Transverse colon (tissue), 4 donors: ENCODE measurements around the gene STAT5B. TPM values are rescaled to one million over a fixed set of nuclear protein-coding genes. Genes with fewer than 3 reads are reported as not detected.
"Not testable (repeated sequence)": the region's sequence is repeated elsewhere in the genome, so short reads cannot be mapped to it uniquely, and the experiment has no call there.

ENCODE experiments used
- DNase-seq: peaks from one replicate; pipeline ENCODE4 v3.0.0-alpha.2; 2019
- H3K27ac ChIP-seq, 4 donors: fragments of 200-600 bp; sonication (generic); 2 replicates each; pipeline ENCODE4 v1.5.1; 2016 to 2018; ENCODE audit warnings: inconsistent platforms in 4 of 4
- H3K27me3 ChIP-seq: fragments of 200-600 bp; sonication (generic); 2 replicates; pipeline ENCODE4 v1.5.1; 2017; ENCODE audit warnings: inconsistent platforms
- H3K36me3 ChIP-seq, 4 donors: fragments of 200-600 bp; sonication (generic); 2 replicates each; pipeline ENCODE4 v1.5.1; 2017 to 2019; ENCODE audit warnings: inconsistent platforms in 4 of 4
- H3K4me1 ChIP-seq, 4 donors: fragments of 200-600 bp; sonication (generic); 2 replicates each; pipeline ENCODE4 v1.5.1; 2017 to 2020; ENCODE audit warnings: inconsistent platforms in 4 of 4
- H3K4me3 ChIP-seq, 4 donors: fragments of 200-600 bp; sonication (generic); 1 replicate in 1 of 4; 2 replicates in 3 of 4; pipeline versions ENCODE4 v1.5.1 to v1.6.1; 2017 to 2019; ENCODE audit warnings: inconsistent platforms in 4 of 4
- H3K9me3 ChIP-seq, 2 donors: fragments of 200-600 bp; sonication (generic); 2 replicates each; pipeline ENCODE4 v1.5.1; 2017 to 2019; ENCODE audit warnings: inconsistent platforms in 2 of 2
- CTCF ChIP-seq, 5 experiments: fragments of 200-600 bp in 3 of 5; fragments of 450-650 bp in 2 of 5; sonication (generic) in 3 of 5; IDR thresholded peaks; 1 replicate in 2 of 5; 2 replicates in 3 of 5; pipeline ENCODE4 v1.5.1; 2016 to 2017; ENCODE audit warnings: antibody characterized with exemption in 5 of 5, inconsistent platforms in 3 of 5, mild to moderate bottlenecking in 2 of 5, moderate library complexity in 1 of 5
- EP300 ChIP-seq: sonication (generic); formaldehyde crosslinking; IDR thresholded peaks from one replicate; pipeline ENCODE4 v1.6.1; 2017; ENCODE audit warnings: antibody characterized with exemption, low read depth
- POLR2A ChIP-seq: fragments of 450-650 bp; IDR thresholded peaks from one replicate; pipeline ENCODE4 v1.6.1; 2016; ENCODE audit warnings: antibody characterized with exemption, mild to moderate bottlenecking, moderate library complexity
- POLR2AphosphoS5 ChIP-seq, 3 donors: sonication (generic); formaldehyde crosslinking; IDR thresholded peaks; one replicate each; pipeline ENCODE4 v1.6.1; 2016; ENCODE audit warnings: antibody characterized with exemption in 3 of 3
- WGBS, 2 donors: methylation state at CpG; one replicate each; pipeline ENCODE4 v1.1.5; 2018; ENCODE audit warnings: low coverage in 1 of 2; 5-methylcytosine and 5-hydroxymethylcytosine counted together
- in situ Hi-C, 4 donors: fragments of 200-750 bp; cut with MboI; loops; one replicate each; pipeline versions ENCODE4 v1.15.0 to v1.15.1; 2017; ENCODE audit warnings: low sequenced_read_pairs in 3 of 4, low pct_ligation_motif_present in 1 of 4, low pct_unique_long_range_greater_than_20kb in 1 of 4
- intact Hi-C: fragments of 100-400 bp; cut with DNase I; formaldehyde crosslinking; loops from one replicate; pipeline ENCODE4 v1.15.1; 2023; ENCODE audit warnings: low total_unique reads
- total RNA-seq, 4 donors: library from RNA; depleted of rRNA; stranded (reverse); fragments of >200 nt; gene quantifications; one replicate each; pipeline ENCODE4 v1.1.0, GENCODE V29; 2016

Gene STAT5B
- total RNA-seq, 4 donors from 2014 or later: 51.3 to 151 (median 79.1) TPM

GRCh38 chr17:42246515-42246914, 29.7 kb downstream of the STAT5B start:
- peaks cover 3 to 52% (median 14%) of the 10 kb centered on the region in 4 donors for H3K4me1 ChIP-seq
- H3K27me3 ChIP-seq: no peaks in the 10 kb centered on the region
- intact Hi-C loops (no loop called here), in situ Hi-C loops (no loop called here)
- H3K9me3 ChIP-seq: no peaks in the 10 kb centered on the region
- WGBS, 2 donors: 52 to 77% methylated on average over 2 to 7 of the region's 7 CpGs
- DNase-seq: no peak
- H3K36me3 ChIP-seq: no peaks in the 10 kb centered on the region
- no peak overlapping the region for H3K4me3 ChIP-seq
- peak overlapping the region in 3 of 4 donors; percentile 89 to 93 (median 89) for H3K27ac ChIP-seq
- TF ChIP-seq POLR2AphosphoS5 (IDR thresholded peaks at IDR 0.05): no peak
- TF ChIP-seq EP300: no peak
- TF ChIP-seq POLR2A: no peak
- no peak for TF ChIP-seq CTCF (IDR thresholded peaks at IDR 0.05)

GRCh38 chr17:42245183-42245582, 31.0 kb downstream of the STAT5B start:
- H3K4me3 ChIP-seq, H3K9me3 ChIP-seq, in situ Hi-C loops, H3K27ac ChIP-seq, H3K27me3 ChIP-seq, intact Hi-C loops, DNase-seq, H3K36me3 ChIP-seq: not testable (repeated sequence)
- WGBS, 2 donors: 94 to 96% methylated on average over 3 to 11 of the region's 11 CpGs
- H3K4me1 ChIP-seq: peaks cover 3 to 42% (median 13%) of the 10 kb centered on the region in 4 donors

GRCh38 chr17:42244116-42244515, 32.1 kb downstream of the STAT5B start:
- H3K9me3 ChIP-seq, in situ Hi-C loops, intact Hi-C loops, H3K36me3 ChIP-seq, H3K27me3 ChIP-seq, DNase-seq, H3K4me3 ChIP-seq, H3K27ac ChIP-seq: not testable (repeated sequence)
- H3K4me1 ChIP-seq: peaks cover 0 to 31% (median 7%) of the 10 kb centered on the region in 4 donors
- 97 to 100% methylated on average over 3 of the region's 3 CpGs for WGBS, 2 donors

GRCh38 chr17:42243493-42243982, 32.7 kb downstream of the STAT5B start:
- in situ Hi-C loops (no loop called here), intact Hi-C loops (no loop called here)
- no peak for DNase-seq
- no peaks in the 10 kb centered on the region for H3K27me3 ChIP-seq
- no peak overlapping the region for H3K4me3 ChIP-seq
- H3K9me3 ChIP-seq: no peaks in the 10 kb centered on the region
- WGBS, 2 donors: 79 to 84% methylated on average over 5 of the region's 5 CpGs
- no peak for TF ChIP-seq POLR2AphosphoS5 (IDR thresholded peaks at IDR 0.05)
- TF ChIP-seq EP300: no peak
- TF ChIP-seq CTCF (IDR thresholded peaks at IDR 0.05): no peak
- TF ChIP-seq POLR2A: no peak
- no peaks in the 10 kb centered on the region for H3K36me3 ChIP-seq
- H3K27ac ChIP-seq: no peak overlapping the region
- peaks cover 0 to 28% (median 3%) of the 10 kb centered on the region in 4 donors for H3K4me1 ChIP-seq

- H3K27ac ChIP-seq: no peak overlapping the region
- no peak overlapping the region for H3K4me3 ChIP-seq
- in situ Hi-C loops: no loop called here
- intact Hi-C loops: no loop called here
- TF ChIP-seq CTCF (IDR thresholded peaks at IDR 0.05) (no peak), EP300 (no peak), POLR2AphosphoS5 (IDR thresholded peaks at IDR 0.05) (no peak), POLR2A (no peak)
- H3K27me3 ChIP-seq: no peaks in the 10 kb centered on the region
- H3K9me3 ChIP-seq: no peaks in the 10 kb centered on the region
- H3K4me1 ChIP-seq: peaks cover 0 to 14% (median 3%) of the 10 kb centered on the region in 4 donors
- WGBS, 2 donors: 92% methylated on average over 1 of the region's 1 CpG
- DNase-seq: no peak
- no peaks in the 10 kb centered on the region for H3K36me3 ChIP-seq
Measured at GRCh38 chr17:42241871-42242270, 34.3 kb downstream of the STAT5B start.

GRCh38 chr17:42240863-42241262, 35.3 kb downstream of the STAT5B start:
- in situ Hi-C loops: not testable (repeated sequence)

More at GRCh38 chr17:42240863-42241262, 35.3 kb downstream of the STAT5B start:
- intact Hi-C loops, H3K4me1 ChIP-seq, H3K36me3 ChIP-seq, H3K9me3 ChIP-seq, H3K4me3 ChIP-seq, H3K27ac ChIP-seq, DNase-seq, H3K27me3 ChIP-seq: not testable (repeated sequence)
- 84 to 100% methylated on average over 1 to 4 of the region's 4 CpGs for WGBS, 2 donors
